COLO668 (cell line): ENCODE results near the gene OR8B4.
"Not testable (repeated sequence)": the region's sequence is repeated elsewhere in the genome, so short reads cannot be mapped to it uniquely, and the experiment has no call there.

Experiments used
- DNase-seq: peaks from one replicate; lab custom pipeline; 2025; ENCODE audit not compliant: unreplicated experiment; lab: John Stamatoyannopoulos, UW

The OR8B4 gene

DNA sequence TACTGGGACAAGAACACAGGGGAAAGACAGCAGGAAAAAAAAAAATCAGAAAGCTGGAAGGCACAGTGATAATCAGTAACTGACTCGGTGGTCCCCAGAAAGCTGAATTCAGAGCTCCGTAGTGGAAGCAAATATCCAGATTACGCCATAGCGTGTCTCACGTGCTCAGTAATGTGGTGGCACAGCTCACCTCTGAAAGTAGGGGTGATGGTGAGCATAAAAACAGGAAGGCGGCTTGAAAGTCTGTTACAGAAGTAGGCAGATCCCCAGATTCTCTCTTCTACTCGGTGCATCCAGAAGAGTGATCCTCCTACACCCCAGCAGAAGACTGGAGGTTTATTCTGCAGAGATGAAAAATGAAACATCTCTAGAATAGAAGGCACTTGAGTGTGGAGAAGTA lies 14.8 kb downstream of the OR8B4 start:
- no peak for DNase-seq

DNA sequence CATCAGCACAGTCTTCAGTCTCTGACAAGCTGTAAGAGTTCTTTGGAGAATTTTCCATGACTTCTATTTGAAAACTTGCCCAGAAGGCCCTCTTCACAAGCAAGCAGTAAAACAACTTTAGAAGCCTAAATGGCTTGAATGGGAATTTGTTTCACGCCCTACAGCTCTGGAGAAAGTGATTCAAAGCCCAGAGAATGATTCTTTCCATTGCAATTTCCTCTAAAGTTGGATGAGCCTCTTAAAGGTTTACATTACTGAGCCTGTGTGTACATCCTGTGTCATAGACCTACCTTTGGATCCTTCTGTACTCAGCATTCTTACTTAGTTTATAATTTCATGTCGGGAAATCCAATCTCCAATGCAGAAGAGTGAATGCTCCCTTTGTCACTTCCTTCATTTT lies 19.1 kb downstream of the OR8B4 start:
- DNase-seq, result no peak

DNA sequence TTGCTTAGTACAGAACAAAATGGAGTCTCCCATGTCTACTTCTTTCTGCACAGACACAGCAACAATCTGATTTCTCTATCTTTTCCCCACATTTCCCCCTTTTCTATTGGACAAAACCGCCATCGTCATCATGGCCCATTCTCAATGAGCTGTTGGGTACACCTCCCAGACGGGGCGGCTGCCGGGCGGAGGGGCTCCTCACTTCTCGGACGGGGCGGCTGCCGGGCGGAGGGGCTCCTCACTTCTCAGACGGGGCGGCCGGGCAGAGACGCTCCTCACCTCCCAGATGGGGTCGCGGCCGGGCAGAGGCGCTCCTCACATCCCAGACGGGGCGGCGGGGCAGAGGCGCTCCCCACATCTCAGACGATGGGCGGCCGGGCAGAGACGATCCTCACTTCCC lies 21.5 kb downstream of the OR8B4 start:
- not testable (repeated sequence) for DNase-seq

DNA sequence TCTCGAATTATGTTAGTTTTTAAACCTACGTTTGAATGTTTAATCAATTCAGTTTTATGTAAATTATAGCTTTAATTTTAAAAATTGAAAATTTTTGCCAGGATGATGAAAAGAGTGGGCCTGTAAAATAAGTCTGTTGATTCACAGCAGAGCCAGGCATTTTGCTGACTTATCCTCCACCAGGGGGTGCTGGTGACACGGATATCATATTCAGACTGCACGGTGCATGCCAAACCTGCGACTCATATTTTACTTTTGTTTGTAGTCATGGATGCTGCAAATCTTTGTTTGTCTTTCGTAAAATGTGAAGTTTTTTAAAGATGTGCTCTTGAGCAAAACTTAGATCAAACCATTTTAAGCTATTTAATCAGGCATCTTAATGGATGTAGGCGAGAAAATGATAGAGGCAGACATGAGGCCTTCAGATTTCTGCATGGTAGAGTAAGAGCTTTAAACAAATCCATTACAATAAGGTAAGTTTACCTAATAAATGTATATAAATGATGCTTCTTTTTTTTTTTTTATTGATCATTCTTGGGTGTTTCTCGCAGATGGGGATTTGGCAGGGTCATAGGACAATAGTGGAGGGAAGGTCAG lies 22.2 kb downstream of the OR8B4 start:
- DNase-seq, result peak; percentile 44

DNA sequence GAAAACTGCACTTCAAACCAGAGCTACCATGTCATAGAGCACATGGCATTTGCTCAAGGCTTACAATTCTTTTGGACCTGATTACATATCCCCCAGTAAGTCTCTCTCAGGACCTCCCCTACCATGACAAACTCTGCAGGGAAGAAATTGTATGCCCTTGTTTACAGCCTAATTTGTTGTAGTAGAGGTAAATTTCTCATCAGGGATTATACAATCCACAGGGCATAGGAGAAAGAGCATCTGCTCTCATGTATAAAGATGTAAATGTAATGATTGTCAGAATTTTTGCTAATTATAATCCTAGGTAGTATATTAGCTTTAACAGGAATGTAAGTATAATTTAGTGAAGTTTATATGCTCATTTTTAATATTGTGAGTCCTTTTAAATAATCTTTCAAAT lies 25.7 kb downstream of the OR8B4 start, which contains the start of gene OR8B3:
Gene OR8B3 (minus strand): TSS at position 101 of the 400 bp plus-strand sequence. CDS start 1,673 bp downstream, outside the sequence.
- DNase-seq, result no peak

DNA sequence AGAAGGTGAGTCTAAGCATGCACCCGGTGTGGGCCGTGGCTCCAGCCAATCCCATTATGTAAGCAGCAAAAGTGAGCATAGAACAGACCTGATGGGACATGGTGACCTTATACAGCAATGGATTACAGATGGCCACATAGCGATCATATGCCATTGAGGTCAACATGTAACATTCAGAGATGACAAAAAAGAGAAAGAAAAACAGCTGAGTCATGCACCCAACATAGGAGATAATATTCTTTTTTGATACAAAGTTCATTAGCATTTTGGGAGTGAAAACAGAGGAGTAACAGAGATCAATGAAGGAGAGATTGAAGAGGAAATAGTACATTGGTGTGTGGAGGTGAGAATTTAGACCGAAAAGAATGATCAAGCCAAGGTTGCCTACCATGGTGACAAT lies 27.8 kb downstream of the OR8B4 start:
- not testable (repeated sequence) for DNase-seq

- no peak for DNase-seq
Measured at GRCh38 chr11:124394408-124394807, 30.3 kb downstream of the OR8B4 start.

GRCh38 chr11:124384399-124384798 lies 40.3 kb downstream of the OR8B4 start, which contains the start of gene OR8B2:
OR8B2 (minus strand) TSS chr11:124384499; CDS start chr11:124383343, 1,156 bp downstream.
- no peak for DNase-seq

DNA sequence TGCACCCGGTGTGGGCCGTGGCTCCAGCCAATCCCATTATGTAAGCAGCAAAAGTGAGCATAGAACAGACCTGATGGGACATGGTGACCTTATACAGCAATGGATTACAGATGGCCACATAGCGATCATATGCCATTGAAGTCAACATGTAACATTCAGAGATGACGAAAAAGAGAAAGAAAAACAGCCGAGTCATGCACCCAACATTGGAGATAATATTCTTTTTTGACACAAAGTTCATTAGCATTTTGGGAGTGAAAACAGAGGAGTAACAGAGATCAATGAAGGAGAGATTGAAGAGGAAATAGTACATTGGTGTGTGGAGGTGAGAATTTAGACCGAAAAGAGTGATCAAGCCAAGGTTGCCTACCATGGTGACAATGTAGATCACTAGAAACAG lies 41.8 kb downstream of the OR8B4 start:
- not testable (repeated sequence) for DNase-seq

DNA sequence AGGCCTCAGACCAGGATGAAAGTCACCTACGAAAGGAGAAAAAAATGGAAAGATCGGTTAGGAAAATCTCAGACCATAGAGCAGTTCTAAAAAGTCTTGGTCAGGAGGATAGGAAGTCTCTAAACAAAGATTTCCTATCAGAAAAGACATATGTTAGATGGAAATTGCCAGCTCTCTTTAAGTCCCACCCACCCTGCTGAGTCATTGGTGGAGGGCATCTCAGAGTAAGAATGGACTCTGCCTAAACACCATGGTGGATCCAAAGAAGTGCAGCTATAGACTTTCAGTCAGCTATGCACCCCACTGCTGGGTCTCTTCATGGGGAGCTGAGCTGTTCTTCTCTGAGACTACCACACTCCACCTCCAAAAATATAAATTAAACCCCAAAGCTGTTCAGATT lies 44.1 kb downstream of the OR8B4 start:
- DNase-seq, result no peak

DNA sequence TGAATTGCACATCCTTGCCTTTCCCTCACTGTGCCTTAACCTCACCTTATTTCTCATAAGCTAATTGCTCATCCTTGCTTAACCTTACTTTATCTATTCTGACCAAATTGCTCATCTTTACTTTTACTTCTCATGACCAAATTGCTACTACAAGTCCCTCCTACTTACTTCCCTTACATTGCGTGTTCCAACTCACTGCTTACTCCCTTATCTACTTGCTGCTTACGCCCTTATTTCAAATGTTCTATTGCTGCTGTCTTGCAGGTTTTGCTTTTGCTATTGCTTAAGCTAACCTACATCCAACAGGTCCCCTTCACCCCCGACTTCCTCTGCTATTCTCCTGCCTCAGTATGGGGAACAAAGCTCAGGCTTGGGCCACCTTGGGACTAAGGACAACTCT lies 48.4 kb downstream of the OR8B4 start:
- DNase-seq, result no peak
